HEK293 (cell line): Measurements from ENCODE around the gene NECTIN2.

Experiments
- CTCF ChIA-PET: fragments of 350-600 bp; formaldehyde crosslinking; extraction: SDS; loops from one replicate; lab custom pipeline; 2021; ENCODE audit warnings: antibody characterized with exemption; lab: Yijun Ruan, JAX
- POLR2A ChIA-PET: fragments of 300-600 bp; formaldehyde crosslinking; extraction: SDS; loops from one replicate; lab custom pipeline; 2020; ENCODE audit warnings: antibody characterized with exemption, inconsistent platforms; lab: Yijun Ruan, JAX
- H3K27ac ChIP-seq: fragments of 200-500 bp; sonication (Bioruptor generic); 2 replicates; pipeline ENCODE4 v1.5.1; 2014; ENCODE audit warnings: low read depth, low read length, control low read depth, inconsistent platforms; ENCODE audit errors: extremely low read depth
- H3K36me3 ChIP-seq, 2 experiments: fragments of 200-500 bp in 1 of 2; sonication (Bioruptor generic) in 1 of 2; 1 replicate in 1 of 2; 2 replicates in 1 of 2; pipeline ENCODE4 v1.5.1; 2014 to 2017; ENCODE audit warnings: inconsistent platforms in 2 of 2, low read length in 2 of 2; ENCODE audit not compliant: control insufficient read depth in 2 of 2, insufficient read depth in 1 of 2
- H3K4me1 ChIP-seq: fragments of 200-500 bp; sonication (Bioruptor generic); 2 replicates; pipeline ENCODE4 v1.5.1; 2014; ENCODE audit warnings: mild to moderate bottlenecking, low read length, inconsistent platforms; ENCODE audit not compliant: control insufficient read depth, insufficient read depth
- H3K4me3 ChIP-seq: 2 replicates; pipeline ENCODE4 v1.5.1; 2011; ENCODE audit warnings: low read depth, mild to moderate bottlenecking, control low read depth, low read length, moderate library complexity
- H3K9me3 ChIP-seq: fragments of 200-500 bp; sonication (Bioruptor generic); 2 replicates; pipeline ENCODE4 v1.5.1; 2014; ENCODE audit warnings: low read depth, low read length, inconsistent platforms; ENCODE audit not compliant: control insufficient read depth, insufficient read depth
- IKZF3 ChIP-seq: fragments of 450-650 bp; IDR thresholded peaks from 2 replicates; pipeline ENCODE4 v1.5.0; 2018; ENCODE audit warnings: missing biosample characterization, mild to moderate bottlenecking, missing genetic modification characterization, moderate library complexity
- OSR2 ChIP-seq: fragments of 450-650 bp; formaldehyde crosslinking; IDR thresholded peaks from 2 replicates; pipeline ENCODE4 v1.5.1; 2016; ENCODE audit warnings: missing biosample characterization, missing genetic modification characterization
- ZBTB7A ChIP-seq: fragments of 450-650 bp; formaldehyde crosslinking; IDR thresholded peaks from 2 replicates; pipeline ENCODE4 v1.5.1; 2016; ENCODE audit warnings: low read depth, missing biosample characterization, missing genetic modification characterization
- ZNF114 ChIP-seq: fragments of 450-650 bp; formaldehyde crosslinking; IDR thresholded peaks from 2 replicates; pipeline ENCODE4 v1.5.0; 2017; ENCODE audit warnings: missing biosample characterization, missing genetic modification characterization
- ZNF221 ChIP-seq: fragments of 450-650 bp; formaldehyde crosslinking; IDR thresholded peaks from 2 replicates; pipeline ENCODE4 v1.5.1; 2017; ENCODE audit warnings: missing biosample characterization, missing genetic modification characterization, borderline replicate concordance
- ZNF24 ChIP-seq: fragments of 450-650 bp; formaldehyde crosslinking; IDR thresholded peaks from 2 replicates; pipeline ENCODE4 v1.5.1; 2016; ENCODE audit warnings: missing biosample characterization, missing genetic modification characterization
- ZNF335 ChIP-seq: fragments of 450-650 bp; formaldehyde crosslinking; conservative IDR thresholded peaks from 2 replicates; pipeline ENCODE4 v1.5.1; 2016; ENCODE audit warnings: missing biosample characterization, missing genetic modification characterization
- ZNF354C ChIP-seq: fragments of 450-650 bp; formaldehyde crosslinking; IDR thresholded peaks from 2 replicates; pipeline ENCODE4 v1.5.1; 2016; ENCODE audit warnings: missing biosample characterization, missing genetic modification characterization, low read depth, borderline replicate concordance
- ZNF404 ChIP-seq: fragments of 450-650 bp; formaldehyde crosslinking; IDR thresholded peaks from 2 replicates; pipeline ENCODE4 v1.5.1; 2017; ENCODE audit warnings: missing biosample characterization, missing genetic modification characterization
- ZNF433 ChIP-seq: fragments of 450-650 bp; formaldehyde crosslinking; IDR thresholded peaks from 2 replicates; pipeline ENCODE4 v1.5.1; 2016; ENCODE audit warnings: missing biosample characterization, missing genetic modification characterization, low read depth
- ZNF548 ChIP-seq: fragments of 450-650 bp; formaldehyde crosslinking; IDR thresholded peaks from 2 replicates; pipeline ENCODE4 v1.5.1; 2016; ENCODE audit warnings: missing biosample characterization, missing genetic modification characterization
- ZNF561 ChIP-seq: fragments of 450-650 bp; IDR thresholded peaks from 2 replicates; pipeline ENCODE4 v1.5.1; 2018; ENCODE audit warnings: missing biosample characterization, missing genetic modification characterization, borderline replicate concordance
- ZNF610 ChIP-seq: fragments of 450-650 bp; formaldehyde crosslinking; IDR thresholded peaks from 2 replicates; pipeline ENCODE4 v1.5.1; 2016; ENCODE audit warnings: missing biosample characterization, missing genetic modification characterization, borderline replicate concordance
- ZNF768 ChIP-seq: fragments of 450-650 bp; formaldehyde crosslinking; IDR thresholded peaks from 2 replicates; pipeline ENCODE4 v1.5.1; 2018; ENCODE audit warnings: missing biosample characterization, mild to moderate bottlenecking, missing genetic modification characterization
- ZNF777 ChIP-seq: fragments of 450-650 bp; formaldehyde crosslinking; IDR thresholded peaks from 2 replicates; pipeline ENCODE4 v1.5.1; 2017; ENCODE audit warnings: missing biosample characterization, missing genetic modification characterization, borderline replicate concordance
- ZNF792 ChIP-seq: fragments of 450-650 bp; formaldehyde crosslinking; IDR thresholded peaks from 2 replicates; pipeline ENCODE4 v1.5.1; 2016; ENCODE audit warnings: missing biosample characterization, missing genetic modification characterization
- TF ChIP-seq, protein P1 (sequence below): fragments of 450-650 bp; formaldehyde crosslinking; IDR thresholded peaks from 2 replicates; pipeline ENCODE4 v1.5.0; 2017; ENCODE audit warnings: missing biosample characterization, missing genetic modification characterization, borderline replicate concordance
- TF ChIP-seq, protein P2 (sequence below): fragments of 450-650 bp; formaldehyde crosslinking; IDR thresholded peaks from 2 replicates; pipeline ENCODE4 v1.5.1; 2016; ENCODE audit warnings: missing biosample characterization, missing genetic modification characterization
- TF ChIP-seq, protein P3 (sequence below): fragments of 450-650 bp; formaldehyde crosslinking; IDR thresholded peaks from 2 replicates; pipeline ENCODE4 v1.5.1; 2016; ENCODE audit warnings: missing biosample characterization, missing genetic modification characterization
- TF ChIP-seq, protein P4 (sequence below): IDR thresholded peaks from 2 replicates; pipeline ENCODE4 v1.6.1; 2011; ENCODE audit warnings: mild to moderate bottlenecking, low read depth, low read length, borderline replicate concordance
- TF ChIP-seq, protein P5 (sequence below): fragments of 450-650 bp; formaldehyde crosslinking; IDR thresholded peaks from 2 replicates; pipeline ENCODE4 v1.5.1; 2016; ENCODE audit warnings: missing biosample characterization, missing genetic modification characterization
- TF ChIP-seq, protein P6 (sequence below): fragments of 450-650 bp; formaldehyde crosslinking; IDR thresholded peaks from 2 replicates; pipeline ENCODE4 v1.5.1; 2016; ENCODE audit warnings: missing biosample characterization, missing genetic modification characterization, low read depth
- TF ChIP-seq, protein P7 (sequence below): fragments of 450-650 bp; formaldehyde crosslinking; IDR thresholded peaks from 2 replicates; pipeline ENCODE4 v1.5.1; 2016; ENCODE audit warnings: missing biosample characterization, missing genetic modification characterization

The NECTIN2 gene

DNA sequence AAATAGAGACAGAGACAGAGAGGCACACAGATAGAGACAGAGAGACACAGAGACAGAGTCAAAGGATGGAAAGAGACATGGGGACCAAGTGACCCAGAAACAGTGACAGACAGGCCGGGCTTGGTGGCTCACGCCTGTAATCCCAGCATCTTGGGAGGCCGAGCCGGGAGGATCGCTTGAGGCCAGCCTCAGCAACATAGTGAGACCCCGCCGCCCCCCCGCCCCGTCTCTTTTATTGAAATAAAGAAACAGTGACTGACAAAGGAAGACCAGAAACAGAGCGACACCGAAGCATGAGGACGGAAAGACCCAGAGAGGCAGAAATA is 848 bp upstream of the NECTIN2 start (continued):
- TF ChIP-seq, protein P1, sequence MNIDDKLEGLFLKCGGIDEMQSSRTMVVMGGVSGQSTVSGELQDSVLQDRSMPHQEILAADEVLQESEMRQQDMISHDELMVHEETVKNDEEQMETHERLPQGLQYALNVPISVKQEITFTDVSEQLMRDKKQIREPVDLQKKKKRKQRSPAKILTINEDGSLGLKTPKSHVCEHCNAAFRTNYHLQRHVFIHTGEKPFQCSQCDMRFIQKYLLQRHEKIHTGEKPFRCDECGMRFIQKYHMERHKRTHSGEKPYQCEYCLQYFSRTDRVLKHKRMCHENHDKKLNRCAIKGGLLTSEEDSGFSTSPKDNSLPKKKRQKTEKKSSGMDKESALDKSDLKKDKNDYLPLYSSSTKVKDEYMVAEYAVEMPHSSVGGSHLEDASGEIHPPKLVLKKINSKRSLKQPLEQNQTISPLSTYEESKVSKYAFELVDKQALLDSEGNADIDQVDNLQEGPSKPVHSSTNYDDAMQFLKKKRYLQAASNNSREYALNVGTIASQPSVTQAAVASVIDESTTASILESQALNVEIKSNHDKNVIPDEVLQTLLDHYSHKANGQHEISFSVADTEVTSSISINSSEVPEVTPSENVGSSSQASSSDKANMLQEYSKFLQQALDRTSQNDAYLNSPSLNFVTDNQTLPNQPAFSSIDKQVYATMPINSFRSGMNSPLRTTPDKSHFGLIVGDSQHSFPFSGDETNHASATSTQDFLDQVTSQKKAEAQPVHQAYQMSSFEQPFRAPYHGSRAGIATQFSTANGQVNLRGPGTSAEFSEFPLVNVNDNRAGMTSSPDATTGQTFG (tag by site-specific recombination) = no peak
- TF ChIP-seq ZNF433 (no peak), OSR2 (no peak), ZNF335 (tag by site-specific recombination) (peak; percentile 81), ZNF610 (tag by site-specific recombination) (no peak; the same call in 1 of the 2 replicates), IKZF3 (tag by site-specific recombination) (no peak), ZNF221 (tag by site-specific recombination) (no peak; the same call in 1 of the 2 replicates), ZNF768 (tag by site-specific recombination) (peak; percentile 1; the same call in 1 of the 2 replicates), ZNF548 (0 out of 2 replicates have a peak, but pooled peaks have one; percentile 0), ZNF114 (tag by site-specific recombination) (no peak), ZNF777 (tag by site-specific recombination) (0 out of 2 replicates have a peak, but pooled peaks have one; percentile 10)
- TF ChIP-seq, protein P2, sequence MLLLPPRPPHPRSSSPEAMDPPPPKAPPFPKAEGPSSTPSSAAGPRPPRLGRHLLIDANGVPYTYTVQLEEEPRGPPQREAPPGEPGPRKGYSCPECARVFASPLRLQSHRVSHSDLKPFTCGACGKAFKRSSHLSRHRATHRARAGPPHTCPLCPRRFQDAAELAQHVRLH = 0 out of 2 replicates have a peak, but pooled peaks have one; percentile 4
- TF ChIP-seq, protein P3, sequence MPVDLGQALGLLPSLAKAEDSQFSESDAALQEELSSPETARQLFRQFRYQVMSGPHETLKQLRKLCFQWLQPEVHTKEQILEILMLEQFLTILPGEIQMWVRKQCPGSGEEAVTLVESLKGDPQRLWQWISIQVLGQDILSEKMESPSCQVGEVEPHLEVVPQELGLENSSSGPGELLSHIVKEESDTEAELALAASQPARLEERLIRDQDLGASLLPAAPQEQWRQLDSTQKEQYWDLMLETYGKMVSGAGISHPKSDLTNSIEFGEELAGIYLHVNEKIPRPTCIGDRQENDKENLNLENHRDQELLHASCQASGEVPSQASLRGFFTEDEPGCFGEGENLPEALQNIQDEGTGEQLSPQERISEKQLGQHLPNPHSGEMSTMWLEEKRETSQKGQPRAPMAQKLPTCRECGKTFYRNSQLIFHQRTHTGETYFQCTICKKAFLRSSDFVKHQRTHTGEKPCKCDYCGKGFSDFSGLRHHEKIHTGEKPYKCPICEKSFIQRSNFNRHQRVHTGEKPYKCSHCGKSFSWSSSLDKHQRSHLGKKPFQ (tag by site-specific recombination) = no peak
- TF ChIP-seq, protein P4, sequence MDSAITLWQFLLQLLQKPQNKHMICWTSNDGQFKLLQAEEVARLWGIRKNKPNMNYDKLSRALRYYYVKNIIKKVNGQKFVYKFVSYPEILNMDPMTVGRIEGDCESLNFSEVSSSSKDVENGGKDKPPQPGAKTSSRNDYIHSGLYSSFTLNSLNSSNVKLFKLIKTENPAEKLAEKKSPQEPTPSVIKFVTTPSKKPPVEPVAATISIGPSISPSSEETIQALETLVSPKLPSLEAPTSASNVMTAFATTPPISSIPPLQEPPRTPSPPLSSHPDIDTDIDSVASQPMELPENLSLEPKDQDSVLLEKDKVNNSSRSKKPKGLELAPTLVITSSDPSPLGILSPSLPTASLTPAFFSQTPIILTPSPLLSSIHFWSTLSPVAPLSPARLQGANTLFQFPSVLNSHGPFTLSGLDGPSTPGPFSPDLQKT = no peak
- TF ChIP-seq, protein P5, sequence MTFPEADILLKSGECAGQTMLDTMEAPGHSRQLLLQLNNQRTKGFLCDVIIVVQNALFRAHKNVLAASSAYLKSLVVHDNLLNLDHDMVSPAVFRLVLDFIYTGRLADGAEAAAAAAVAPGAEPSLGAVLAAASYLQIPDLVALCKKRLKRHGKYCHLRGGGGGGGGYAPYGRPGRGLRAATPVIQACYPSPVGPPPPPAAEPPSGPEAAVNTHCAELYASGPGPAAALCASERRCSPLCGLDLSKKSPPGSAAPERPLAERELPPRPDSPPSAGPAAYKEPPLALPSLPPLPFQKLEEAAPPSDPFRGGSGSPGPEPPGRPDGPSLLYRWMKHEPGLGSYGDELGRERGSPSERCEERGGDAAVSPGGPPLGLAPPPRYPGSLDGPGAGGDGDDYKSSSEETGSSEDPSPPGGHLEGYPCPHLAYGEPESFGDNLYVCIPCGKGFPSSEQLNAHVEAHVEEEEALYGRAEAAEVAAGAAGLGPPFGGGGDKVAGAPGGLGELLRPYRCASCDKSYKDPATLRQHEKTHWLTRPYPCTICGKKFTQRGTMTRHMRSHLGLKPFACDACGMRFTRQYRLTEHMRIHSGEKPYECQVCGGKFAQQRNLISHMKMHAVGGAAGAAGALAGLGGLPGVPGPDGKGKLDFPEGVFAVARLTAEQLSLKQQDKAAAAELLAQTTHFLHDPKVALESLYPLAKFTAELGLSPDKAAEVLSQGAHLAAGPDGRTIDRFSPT (tag by site-specific recombination) = no peak
- TF ChIP-seq, all 188 proteins: peak for 8

DNA sequence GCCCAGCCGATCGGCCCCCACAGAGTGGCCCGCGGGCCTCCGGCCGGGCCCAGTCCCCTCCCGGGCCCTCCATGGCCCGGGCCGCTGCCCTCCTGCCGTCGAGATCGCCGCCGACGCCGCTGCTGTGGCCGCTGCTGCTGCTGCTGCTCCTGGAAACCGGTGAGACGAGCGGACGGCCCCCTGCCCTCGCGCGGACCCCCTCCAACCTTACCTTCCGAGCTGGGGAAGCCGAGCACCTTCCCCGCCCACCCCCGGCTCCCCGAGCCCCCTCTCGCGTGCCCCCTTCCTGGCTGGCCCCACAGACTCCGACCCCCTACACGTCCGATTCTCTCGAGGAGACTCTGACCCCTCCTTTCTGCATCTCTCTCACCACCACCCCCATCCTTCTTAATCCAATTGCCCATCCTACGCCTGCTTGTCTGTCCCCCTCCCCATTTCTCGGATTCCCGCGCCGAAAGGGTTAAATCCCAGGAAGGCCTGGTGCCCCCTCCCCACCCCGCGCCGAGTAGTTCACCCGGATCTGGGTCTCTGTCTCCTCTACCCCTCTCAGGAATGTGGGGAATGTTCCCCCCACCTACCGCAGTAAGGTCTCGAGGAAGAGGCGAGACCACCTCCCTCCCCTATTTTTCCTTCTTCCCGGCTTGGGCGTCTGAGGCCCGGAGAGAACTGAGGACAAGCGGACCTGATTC is 502 bp downstream of the NECTIN2 start:
- CTCF ChIA-PET = interaction anchor here (0.7 to 1.4 kb wide), 6 partner anchors 39 to 59 kb away, joined by 3 to 6 read pairs (median 4); no protein-coding TSS in a partner anchor
- H3K36me3 ChIP-seq = peaks cover 0 to 4% of the 10 kb centered on the region in 2 experiments; a peak in 1 of 3 replicates
- TF ChIP-seq ZNF404 (tag by site-specific recombination) (no peak), ZNF792 (tag by site-specific recombination) (no peak), ZNF24 (tag by site-specific recombination) (no peak), ZBTB7A (tag by site-specific recombination) (peak; percentile 80; the same call in 1 of the 2 replicates), ZNF354C (tag by site-specific recombination) (no peak), ZNF561 (no peak)
- TF ChIP-seq, protein P6, sequence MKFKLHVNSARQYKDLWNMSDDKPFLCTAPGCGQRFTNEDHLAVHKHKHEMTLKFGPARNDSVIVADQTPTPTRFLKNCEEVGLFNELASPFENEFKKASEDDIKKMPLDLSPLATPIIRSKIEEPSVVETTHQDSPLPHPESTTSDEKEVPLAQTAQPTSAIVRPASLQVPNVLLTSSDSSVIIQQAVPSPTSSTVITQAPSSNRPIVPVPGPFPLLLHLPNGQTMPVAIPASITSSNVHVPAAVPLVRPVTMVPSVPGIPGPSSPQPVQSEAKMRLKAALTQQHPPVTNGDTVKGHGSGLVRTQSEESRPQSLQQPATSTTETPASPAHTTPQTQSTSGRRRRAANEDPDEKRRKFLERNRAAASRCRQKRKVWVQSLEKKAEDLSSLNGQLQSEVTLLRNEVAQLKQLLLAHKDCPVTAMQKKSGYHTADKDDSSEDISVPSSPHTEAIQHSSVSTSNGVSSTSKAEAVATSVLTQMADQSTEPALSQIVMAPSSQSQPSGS = no peak
- TF ChIP-seq, protein P7, sequence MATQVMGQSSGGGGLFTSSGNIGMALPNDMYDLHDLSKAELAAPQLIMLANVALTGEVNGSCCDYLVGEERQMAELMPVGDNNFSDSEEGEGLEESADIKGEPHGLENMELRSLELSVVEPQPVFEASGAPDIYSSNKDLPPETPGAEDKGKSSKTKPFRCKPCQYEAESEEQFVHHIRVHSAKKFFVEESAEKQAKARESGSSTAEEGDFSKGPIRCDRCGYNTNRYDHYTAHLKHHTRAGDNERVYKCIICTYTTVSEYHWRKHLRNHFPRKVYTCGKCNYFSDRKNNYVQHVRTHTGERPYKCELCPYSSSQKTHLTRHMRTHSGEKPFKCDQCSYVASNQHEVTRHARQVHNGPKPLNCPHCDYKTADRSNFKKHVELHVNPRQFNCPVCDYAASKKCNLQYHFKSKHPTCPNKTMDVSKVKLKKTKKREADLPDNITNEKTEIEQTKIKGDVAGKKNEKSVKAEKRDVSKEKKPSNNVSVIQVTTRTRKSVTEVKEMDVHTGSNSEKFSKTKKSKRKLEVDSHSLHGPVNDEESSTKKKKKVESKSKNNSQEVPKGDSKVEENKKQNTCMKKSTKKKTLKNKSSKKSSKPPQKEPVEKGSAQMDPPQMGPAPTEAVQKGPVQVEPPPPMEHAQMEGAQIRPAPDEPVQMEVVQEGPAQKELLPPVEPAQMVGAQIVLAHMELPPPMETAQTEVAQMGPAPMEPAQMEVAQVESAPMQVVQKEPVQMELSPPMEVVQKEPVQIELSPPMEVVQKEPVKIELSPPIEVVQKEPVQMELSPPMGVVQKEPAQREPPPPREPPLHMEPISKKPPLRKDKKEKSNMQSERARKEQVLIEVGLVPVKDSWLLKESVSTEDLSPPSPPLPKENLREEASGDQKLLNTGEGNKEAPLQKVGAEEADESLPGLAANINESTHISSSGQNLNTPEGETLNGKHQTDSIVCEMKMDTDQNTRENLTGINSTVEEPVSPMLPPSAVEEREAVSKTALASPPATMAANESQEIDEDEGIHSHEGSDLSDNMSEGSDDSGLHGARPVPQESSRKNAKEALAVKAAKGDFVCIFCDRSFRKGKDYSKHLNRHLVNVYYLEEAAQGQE = no peak

More for the DNA sequence above, 502 bp downstream of the NECTIN2 start:
- Histone ChIP-seq H3K27ac (peak overlapping the region; percentile 93), H3K4me3 (peak overlapping the region; percentile 85), H3K9me3 (no peaks in the 10 kb centered on the region), H3K4me1 (peaks cover 25% of the 10 kb centered on the region)
- POLR2A ChIA-PET = interaction anchor here (0.8 to 2.2 kb wide), 8 partner anchors 35 to 193 kb away, joined by 3 to 15 read pairs (median 4); partner anchors contain the start of genes BCAM and TOMM40
